ENCODE data around the gene TAF11L12.
"Not testable (repeated sequence)": the region's sequence is repeated elsewhere in the genome, so short reads cannot be mapped to it uniquely, and the experiment has no call there.

TAF11L12 gene

GRCh38 chr5:17610092-17610491, at the start of gene TAF11L12:
TSS of gene TAF11L12 (plus strand) at chr5:17610392.
- not testable (repeated sequence) for DNase-seq

GRCh38 chr5:17585658-17586057, 24.5 kb upstream of the TAF11L12 start, which contains the start of gene TAF11L7:
TSS of gene TAF11L7 (minus strand) at chr5:17585758.
- DNase-seq = not testable (repeated sequence)

GRCh38 chr5:17590860-17591259, 19.3 kb upstream of the TAF11L12 start, which contains the start of gene TAF11L8:
TSS of gene TAF11L8 (minus strand) at chr5:17590960.
- DNase-seq = not testable (repeated sequence)

- not testable (repeated sequence) for DNase-seq
These were observed 15.9 kb upstream of the TAF11L12 start, which contains the start of gene TAF11L9 for GRCh38 chr5:17594255-17594654. TSS of gene TAF11L9 (minus strand) at chr5:17594394.

GRCh38 chr5:17597728-17598127, 12.5 kb upstream of the TAF11L12 start, which contains the start of gene TAF11L10:
TSS of gene TAF11L10 (minus strand) at chr5:17597828.
- not testable (repeated sequence) for DNase-seq

GRCh38 chr5:17603880-17604279, 6.3 kb upstream of the TAF11L12 start, which contains the start of gene TAF11L11:
TSS of gene TAF11L11 (plus strand) at chr5:17604183.
- DNase-seq = not testable (repeated sequence)

- no peak for DNase-seq
These were observed 5.2 kb upstream of the TAF11L12 start for GRCh38 chr5:17604951-17605350.

- not testable (repeated sequence) for DNase-seq
These were observed 2.7 kb upstream of the TAF11L12 start for GRCh38 chr5:17607461-17607860.

GRCh38 chr5:17614872-17615605, 4.8 kb downstream of the TAF11L12 start:
- no peak for DNase-seq

GRCh38 chr5:17619354-17619753, 9.2 kb downstream of the TAF11L12 start:
- DNase-seq = no peak

GRCh38 chr5:17620627-17621026, 10.4 kb downstream of the TAF11L12 start:
- no peak for DNase-seq

- DNase-seq = no peak
These were observed 15.5 kb downstream of the TAF11L12 start for GRCh38 chr5:17625686-17626085.

- DNase-seq = not testable (repeated sequence)
These were observed 21.6 kb downstream of the TAF11L12 start, which contains the start of gene TAF11L13 for GRCh38 chr5:17631788-17632187. TSS of gene TAF11L13 (plus strand) at chr5:17632088.

GRCh38 chr5:17634160-17634559, 24.0 kb downstream of the TAF11L12 start, which contains the start of gene TAF11L14:
TSS of gene TAF11L14 (plus strand) at chr5:17634460.
- DNase-seq = no peak

- DNase-seq = not testable (repeated sequence)
These were observed 39.0 kb downstream of the TAF11L12 start for GRCh38 chr5:17649232-17649631.

GRCh38 chr5:17655201-17655759, 45.1 kb downstream of the TAF11L12 start:
- DNase-seq = not testable (repeated sequence)

- DNase-seq = no peak
These were observed 45.7 kb downstream of the TAF11L12 start for GRCh38 chr5:17655921-17656320.

Data from DMS53 (cell line).